Coronary artery (tissue), 2 donors: Measurements from ENCODE around the gene SP1.
"Not testable (repeated sequence)": the region's sequence is repeated elsewhere in the genome, so short reads cannot be mapped to it uniquely, and the experiment has no call there.

Experiments used
- DNase-seq: peaks from one replicate; pipeline ENCODE4 v3.0.0-alpha.2; 2017; ENCODE audit warnings: low spot score
- H3K27ac ChIP-seq, 2 donors: fragments of 200-600 bp; sonication (generic); one replicate each; pipeline ENCODE4 v1.5.1; 2016 to 2019
- H3K4me3 ChIP-seq: fragments of 200-600 bp; sonication (generic); 2 replicates; pipeline ENCODE4 v1.5.1; 2016; ENCODE audit warnings: mild to moderate bottlenecking, moderate library complexity
- CTCF ChIP-seq: fragments of 200-600 bp; sonication (generic); IDR thresholded peaks from one replicate; pipeline ENCODE4 v1.5.1; 2019; ENCODE audit warnings: antibody characterized with exemption

Gene SP1

DNA sequence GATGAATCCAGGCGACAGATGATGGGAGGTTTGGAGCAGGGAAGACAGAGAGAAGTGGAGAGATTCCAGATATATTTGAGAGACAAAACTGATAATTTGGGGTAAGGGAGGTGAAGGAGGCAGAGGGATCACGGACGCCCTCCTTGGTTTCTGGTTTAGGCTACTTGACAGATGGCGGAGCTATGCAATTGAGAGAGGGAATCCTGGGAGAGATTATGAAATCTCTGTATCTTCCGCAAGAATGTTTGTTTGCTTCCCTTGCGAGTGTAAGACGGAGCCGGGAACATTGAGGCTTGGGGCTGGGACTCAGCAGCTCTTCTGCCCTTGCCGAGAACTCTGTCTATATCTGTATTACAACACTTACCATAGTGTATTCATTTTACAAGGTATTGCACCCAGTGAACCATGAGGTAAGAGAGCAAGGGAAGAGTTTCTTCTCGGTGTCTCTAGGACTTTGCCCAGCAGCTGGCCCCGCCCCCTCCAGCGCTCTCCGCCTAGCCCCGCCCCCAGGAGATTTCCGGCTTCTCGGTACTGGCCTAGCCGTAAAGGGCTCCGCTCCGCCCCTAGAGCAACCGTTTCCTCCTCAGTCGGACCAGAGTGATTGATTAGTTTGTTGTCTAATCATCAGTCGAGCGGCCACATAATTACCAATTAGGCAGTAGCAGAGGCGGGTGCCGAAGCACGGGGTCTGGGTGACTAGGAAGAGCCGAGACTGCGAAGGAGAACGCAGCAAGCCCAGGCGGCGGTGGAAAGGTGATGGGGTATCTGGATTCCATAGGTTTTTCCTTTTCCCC is 61.3 kb downstream of the SP1 start, which contains the start of gene PRR13:
TSS of gene PRR13 (plus strand) at position 695 of the 794 bp plus-strand sequence. CDS start 981 bp downstream, outside the sequence.
- no peak for TF ChIP-seq CTCF
- Histone ChIP-seq H3K4me3 (peak within 1 kb of the TSS; percentile 76), H3K27ac (peak within 1 kb of the TSS; percentile 85 to 87)
- DNase-seq, result peak; percentile 99

DNA sequence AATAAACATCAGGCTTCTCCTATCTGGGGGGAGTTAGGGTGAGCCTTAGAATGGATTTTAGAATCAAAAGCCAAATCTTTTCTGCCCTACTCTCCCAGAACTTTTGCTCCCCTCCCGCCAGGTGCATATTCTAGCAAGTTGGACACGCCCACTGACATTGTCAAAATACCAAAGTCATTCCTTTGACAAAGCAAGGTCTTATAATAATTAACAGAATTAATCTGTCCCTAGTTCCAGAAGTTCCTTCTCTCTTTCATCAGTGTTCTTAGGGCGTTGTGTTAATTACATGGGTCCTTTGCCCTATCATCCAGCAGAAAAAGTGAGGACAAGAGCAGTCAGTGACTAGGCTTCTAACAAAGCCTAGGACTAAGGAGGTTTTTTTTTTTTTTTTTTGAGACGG is 64.0 kb downstream of the SP1 start:
- Histone ChIP-seq H3K4me3 (no peak overlapping the region), H3K27ac (no peak overlapping the region)
- no peak for DNase-seq
- TF ChIP-seq CTCF, result no peak

DNA sequence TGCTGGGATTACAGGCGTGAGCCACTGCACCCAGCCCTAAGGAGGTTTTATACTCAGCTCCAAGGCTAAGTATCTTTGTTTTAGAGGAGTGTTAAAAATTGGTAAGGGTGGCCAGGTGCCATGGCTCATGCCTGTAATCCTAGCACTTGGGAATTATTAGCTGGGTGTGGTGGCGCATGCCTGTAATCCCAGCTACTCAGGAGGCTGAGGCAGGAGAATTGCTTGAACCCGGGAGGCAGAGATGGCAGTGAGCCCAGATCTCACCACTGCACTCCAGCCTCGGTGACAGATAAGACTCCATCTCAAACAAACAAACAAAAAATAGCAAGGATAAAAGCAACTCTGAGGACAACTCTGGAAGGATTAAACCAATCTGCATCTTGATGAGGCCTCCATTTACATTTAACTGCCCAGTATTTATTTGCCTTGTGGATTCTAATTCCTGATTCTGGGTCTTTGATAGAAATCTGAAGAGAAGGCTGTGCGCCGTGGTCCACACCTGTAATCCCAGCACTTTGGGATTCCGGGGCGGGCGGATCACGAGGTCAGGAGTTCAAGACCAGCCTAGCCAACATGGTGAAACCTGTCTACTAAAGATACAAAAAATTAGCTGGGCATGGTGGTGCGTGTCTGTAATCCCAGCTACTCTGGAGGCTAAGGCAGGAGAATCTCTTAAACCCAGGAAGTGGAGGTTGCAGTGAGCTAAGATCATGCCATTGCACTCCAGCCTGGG is 64.8 kb downstream of the SP1 start:
- H3K4me3 ChIP-seq, H3K27ac ChIP-seq, DNase-seq: not testable (repeated sequence)

- Histone ChIP-seq H3K27ac (no peak overlapping the region), H3K4me3 (no peak overlapping the region)
- TF ChIP-seq CTCF, result no peak
- no peak for DNase-seq
Measured at GRCh38 chr12:53450936-53451335, 71.0 kb downstream of the SP1 start.

DNA sequence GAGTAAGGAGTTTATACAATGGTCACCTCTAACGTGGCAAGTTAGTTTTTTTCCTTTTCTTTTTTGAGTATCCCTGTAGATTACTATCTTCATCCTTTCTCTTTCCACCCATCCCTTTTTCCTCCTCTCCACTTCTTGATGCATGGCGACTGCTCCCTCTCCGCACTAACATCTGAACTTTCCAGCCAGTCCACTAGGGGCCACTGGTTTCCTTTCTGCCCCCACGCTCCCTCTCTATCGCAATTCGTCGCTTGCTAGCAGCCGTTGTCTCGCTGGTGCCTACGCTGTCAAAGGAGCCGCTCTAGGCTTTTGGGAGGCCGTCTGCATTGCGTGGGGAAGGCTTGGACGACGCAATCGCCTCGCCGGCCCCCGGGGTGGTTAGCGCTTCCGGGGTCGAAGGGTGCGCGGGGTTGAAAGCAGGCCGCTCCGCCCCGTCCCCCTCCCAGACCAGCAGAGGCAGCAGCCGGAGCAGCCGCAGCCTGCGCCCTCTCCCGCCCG is 71.7 kb downstream of the SP1 start, which contains the start of gene PCBP2:
TSS of gene PCBP2 (plus strand) at position 442 of the 498 bp plus-strand sequence. CDS start 2,699 bp downstream, outside the sequence.
- peak; percentile 79 for TF ChIP-seq CTCF
- Histone ChIP-seq H3K4me3 (peak within 1 kb of the TSS; percentile 92), H3K27ac (peak within 1 kb of the TSS; percentile 87 to 97)
- DNase-seq, result peak; percentile 99

DNA sequence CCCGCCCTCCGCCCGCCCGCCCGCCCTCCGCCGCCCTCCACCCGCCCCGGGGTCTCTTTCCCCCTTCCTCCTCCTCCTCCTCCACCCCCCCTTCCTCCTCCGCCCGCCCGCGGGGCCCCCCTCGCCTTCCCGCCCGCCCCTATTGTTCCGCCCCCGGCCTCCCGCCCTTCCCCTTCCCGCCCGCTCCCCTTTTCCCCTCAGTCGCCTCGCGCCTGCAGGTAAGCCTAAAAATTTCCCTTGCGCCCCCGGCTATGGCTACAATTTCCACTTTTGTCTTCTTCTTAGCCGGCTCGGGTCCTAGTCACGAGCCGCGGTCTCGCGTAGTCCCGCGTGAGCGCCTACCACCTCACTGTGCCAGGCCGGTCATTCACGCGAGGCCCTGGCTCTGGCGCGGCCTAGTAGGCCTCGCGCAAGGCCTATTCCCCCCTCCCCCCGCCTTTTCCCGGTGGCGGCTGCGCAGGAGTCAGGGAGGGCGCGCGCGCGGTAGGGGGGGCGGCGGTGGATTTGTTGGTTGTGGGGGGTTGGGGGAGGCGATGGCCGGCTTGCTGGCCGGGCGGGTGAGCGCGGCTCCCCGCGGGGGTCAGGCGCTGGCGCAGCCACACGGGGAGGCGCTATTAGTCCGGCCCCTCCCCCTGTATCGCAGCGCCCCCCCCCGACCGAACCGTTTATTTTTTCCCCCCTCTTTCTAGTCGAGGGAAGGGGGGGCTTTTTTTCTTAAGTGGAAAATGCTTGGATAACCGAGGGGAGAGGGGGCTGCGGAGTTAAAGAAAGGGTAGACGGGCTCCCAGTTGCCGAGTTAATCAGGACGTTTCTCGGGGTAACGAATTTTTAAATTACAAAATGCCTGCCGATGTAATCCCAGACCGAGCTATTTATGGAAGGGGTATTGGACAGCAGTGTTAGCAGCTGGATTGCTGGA is 72.4 kb downstream of the SP1 start:
- DNase-seq, result peak; percentile 93
- peak overlapping the region; percentile 92 for H3K4me3 ChIP-seq
- peak overlapping the region; percentile 87 to 97 for H3K27ac ChIP-seq
- no peak for TF ChIP-seq CTCF
